ENCODE data around the gene SLC4A7.
A peak's percentile ranks its signal among the peaks of the same experiment; 100 is the strongest.
"Not testable (repeated sequence)": the region's sequence is repeated elsewhere in the genome, so short reads cannot be mapped to it uniquely, and the experiment has no call there.

SLC4A7 gene

GRCh38 chr3:27426926-27427325 is 57.3 kb downstream of the SLC4A7 start:
- no peak for FAIRE-seq

- FAIRE-seq = no peak
Observed at GRCh38 chr3:27425896-27426565, 58.2 kb downstream of the SLC4A7 start.

- not testable (repeated sequence) for FAIRE-seq
Observed at GRCh38 chr3:27424812-27425521, 59.2 kb downstream of the SLC4A7 start.

- no peak for FAIRE-seq
Observed at GRCh38 chr3:27423463-27423862, 60.7 kb downstream of the SLC4A7 start.

GRCh38 chr3:27422617-27423016 is 61.6 kb downstream of the SLC4A7 start:
- FAIRE-seq = no peak

- FAIRE-seq = no peak
Observed at GRCh38 chr3:27415202-27415601, 69.0 kb downstream of the SLC4A7 start.

GRCh38 chr3:27392950-27393679 is 91.1 kb downstream of the SLC4A7 start:
- no peak for FAIRE-seq

GRCh38 chr3:27392414-27392813 is 91.8 kb downstream of the SLC4A7 start:
- not testable (repeated sequence) for FAIRE-seq

GRCh38 chr3:27391796-27392195 is 92.4 kb downstream of the SLC4A7 start:
- FAIRE-seq = no peak

- no peak for FAIRE-seq
Observed at GRCh38 chr3:27387625-27388024, 96.6 kb downstream of the SLC4A7 start.

GRCh38 chr3:27385504-27385903 is 98.7 kb downstream of the SLC4A7 start:
- peak; percentile 83 for FAIRE-seq

GRCh38 chr3:27384191-27384590 is 100.0 kb downstream of the SLC4A7 start:
- no peak for FAIRE-seq

GRCh38 chr3:27380433-27381357 is 103.5 kb downstream of the SLC4A7 start:
- FAIRE-seq = no peak

GRCh38 chr3:27378331-27378730 is 105.9 kb downstream of the SLC4A7 start:
- no peak for FAIRE-seq

GRCh38 chr3:27376109-27376772 is 107.9 kb downstream of the SLC4A7 start:
- FAIRE-seq = peak; percentile 76

- FAIRE-seq = peak; percentile 27
Observed at GRCh38 chr3:27368831-27369607, 115.2 kb downstream of the SLC4A7 start, which contains the start of gene NEK10. Gene NEK10, minus strand, starts transcription at chr3:27369383. Its CDS starts 16,501 bp downstream, at chr3:27352882.

GRCh38 chr3:27366062-27366591 is 118.1 kb downstream of the SLC4A7 start:
- no peak for FAIRE-seq

- peak; percentile 74 for FAIRE-seq
Observed at GRCh38 chr3:27360113-27361078, 123.8 kb downstream of the SLC4A7 start.

- peak; percentile 90 for FAIRE-seq
Observed at GRCh38 chr3:27358372-27358771, 125.8 kb downstream of the SLC4A7 start.

Data from islet of Langerhans (tissue), 1 donor.